ENCODE data around the gene ASB2. TPM values are rescaled to one million over a fixed set of nuclear protein-coding genes. Genes with fewer than 3 reads are reported as not detected.
A peak's percentile ranks its signal among the peaks of the same experiment; 100 is the strongest.

Gene ASB2
- total and polyA plus RNA-seq, 2 of the 13 experiments (the other 11 are each of a cell fraction or from before 2014, with no cell fraction given), result 0.82 to 4.1 TPM

GRCh38 chr14:93959239-93960107 lies 16.9 kb downstream of the ASB2 start (continued):
- no peak for TF ChIP-seq ZNF782 (CRISPR knock-in tag; IDR thresholded peaks at IDR 0.05; ENCODE audit: borderline replicate concordance)
- no peak for TF ChIP-seq ZNF75D (CRISPR knock-in tag; IDR thresholded peaks at IDR 0.05; ENCODE audit: borderline replicate concordance)
- peak; percentile 72; the same call in 1 of the 2 replicates for TF ChIP-seq ZNF275 (CRISPR knock-in tag; IDR thresholded peaks at IDR 0.05; ENCODE audit: borderline replicate concordance)
- TF ChIP-seq KDM3A (CRISPR knock-in tag; IDR thresholded peaks at IDR 0.05; ENCODE audit: low read depth), result peak; percentile 99
- 0 out of 2 replicates have a peak, but pooled peaks have one; percentile 44 for TF ChIP-seq POLR2AphosphoS2 (IDR thresholded peaks at IDR 0.05; ENCODE audit: low read depth, low read length)
- TF ChIP-seq KIAA2018 (CRISPR knock-in tag; IDR thresholded peaks at IDR 0.05; ENCODE audit: borderline replicate concordance), result no peak
- no peak for TF ChIP-seq ZBTB1 (CRISPR knock-in tag; IDR thresholded peaks at IDR 0.05; ENCODE audit: borderline replicate concordance)
- peak; percentile 85 for TF ChIP-seq ZSCAN21 (CRISPR knock-in tag; IDR thresholded peaks at IDR 0.05; ENCODE audit: borderline replicate concordance)
- TF ChIP-seq ZNF496 (CRISPR knock-in tag; IDR thresholded peaks at IDR 0.05; ENCODE audit: insufficient replicate concordance), result no peak
- TF ChIP-seq ZNF710 (CRISPR knock-in tag; IDR thresholded peaks at IDR 0.05; ENCODE audit: borderline replicate concordance), result peak; percentile 75; the same call in 1 of the 2 replicates
- TF ChIP-seq BCL3 (CRISPR knock-in tag; IDR thresholded peaks at IDR 0.05), result peak; percentile 100
- no peak for TF ChIP-seq TERF1 (CRISPR knock-in tag; IDR thresholded peaks at IDR 0.05)
